HG03354 (cell line): ENCODE results near the gene SH2D7.

Source experiments
- ATAC-seq: cut with Tn5 transposase; IDR thresholded peaks from one replicate; pipeline ENCODE4 v1.9.1; 2021; ENCODE audit warnings: mild to moderate bottlenecking; ENCODE audit not compliant: unreplicated experiment, poor library complexity, severe bottlenecking

Gene SH2D7

GRCh38 chr15:78092261-78093041 is at the start of gene SH2D7:
Gene SH2D7, plus strand, starts transcription at chr15:78092561. Its CDS starts 24 bp downstream, at chr15:78092585.
- ATAC-seq, result no peak

DNA sequence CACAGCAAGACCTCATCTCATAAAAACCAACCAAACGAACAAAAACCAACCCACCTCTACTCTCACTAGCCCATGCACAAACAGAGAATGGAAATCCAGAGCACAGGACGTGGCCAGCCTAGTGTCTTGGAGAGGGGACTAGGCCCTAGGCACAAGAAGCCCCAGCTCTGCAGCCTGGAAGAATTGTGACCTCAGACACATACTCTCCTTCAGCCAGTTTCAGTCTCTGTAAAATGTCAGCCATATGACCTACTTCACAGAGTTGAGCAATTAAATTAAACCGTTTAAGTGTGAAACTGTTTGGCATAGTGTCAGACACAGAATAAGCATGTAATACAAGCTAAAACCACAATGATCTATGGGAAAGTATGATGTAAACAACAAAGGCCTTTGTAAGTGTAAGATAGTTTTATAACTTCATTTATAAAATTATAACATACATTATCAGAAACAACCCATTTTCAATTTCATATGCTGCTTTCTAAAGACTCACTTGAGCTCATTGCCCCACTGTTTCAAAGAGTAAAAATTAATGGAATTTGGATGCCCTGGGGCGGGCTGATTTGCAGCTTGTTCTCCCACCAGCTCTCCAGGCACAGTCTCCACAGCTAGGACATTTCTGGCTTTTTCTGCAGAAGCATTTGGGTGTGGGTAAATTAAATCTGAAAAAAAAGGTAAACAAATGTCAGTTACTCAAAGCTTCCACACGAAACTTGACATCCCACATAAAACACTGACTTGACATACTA is 47.8 kb upstream of the SH2D7 start:
- ATAC-seq, result no peak

GRCh38 chr15:78045189-78045588 is 47.2 kb upstream of the SH2D7 start:
- no peak for ATAC-seq

GRCh38 chr15:78046796-78047341 is 45.5 kb upstream of the SH2D7 start:
- ATAC-seq, result no peak

DNA sequence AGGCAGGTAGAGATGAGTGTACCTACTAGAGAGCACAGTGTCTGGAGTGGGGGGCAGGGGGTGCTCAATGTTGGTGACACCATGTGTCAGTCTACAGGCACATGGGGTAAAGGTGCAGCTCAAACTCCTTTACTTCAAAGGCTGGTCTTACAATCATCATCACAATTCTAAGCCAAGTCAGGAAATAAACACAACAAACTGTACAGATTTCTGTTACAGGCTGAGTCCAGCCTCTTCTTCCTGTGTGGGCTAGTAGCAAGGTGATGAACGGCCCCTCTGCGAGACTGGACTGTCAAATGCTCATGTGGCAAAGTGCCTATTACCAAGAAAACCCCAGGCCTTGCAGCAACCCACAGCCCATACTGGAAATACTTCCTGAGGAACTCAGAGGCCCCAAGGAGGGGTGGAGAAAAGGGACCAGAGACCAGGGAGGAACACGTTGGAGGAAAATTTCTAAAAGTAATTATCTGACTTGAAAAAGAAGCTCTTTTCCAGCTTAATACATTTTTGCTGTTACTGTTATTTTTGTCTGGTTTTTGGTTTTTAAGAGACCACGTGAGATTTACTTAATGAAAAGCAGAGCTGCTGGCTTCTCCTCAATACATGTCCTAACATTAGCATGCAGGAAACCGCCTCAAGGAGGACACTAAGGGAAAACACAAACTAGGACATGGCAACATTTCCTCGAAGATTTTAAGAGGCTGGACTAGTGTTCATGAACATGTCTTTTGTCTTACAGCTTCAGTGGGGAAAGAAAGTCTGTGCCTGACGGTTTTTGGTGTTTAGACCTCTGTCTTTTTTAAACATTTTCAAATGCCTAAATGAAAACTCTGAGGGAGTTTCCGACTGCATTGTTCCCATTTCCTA is 44.4 kb upstream of the SH2D7 start:
- ATAC-seq, result no peak

DNA sequence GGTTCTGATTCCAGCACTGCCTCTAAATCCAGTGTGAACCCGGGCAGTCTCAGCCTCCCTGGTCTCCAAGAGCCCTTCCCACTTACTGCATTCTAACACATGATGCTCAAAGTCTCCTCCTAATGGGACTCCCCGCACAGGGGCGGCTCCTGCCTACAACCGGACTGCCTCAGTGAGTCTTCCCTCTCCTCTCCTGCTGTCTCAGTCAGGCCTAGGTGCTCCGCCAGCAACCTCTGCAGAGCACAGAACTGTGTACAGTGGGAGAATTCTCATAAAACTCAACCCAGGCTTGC is 43.8 kb upstream of the SH2D7 start:
- no peak for ATAC-seq

DNA sequence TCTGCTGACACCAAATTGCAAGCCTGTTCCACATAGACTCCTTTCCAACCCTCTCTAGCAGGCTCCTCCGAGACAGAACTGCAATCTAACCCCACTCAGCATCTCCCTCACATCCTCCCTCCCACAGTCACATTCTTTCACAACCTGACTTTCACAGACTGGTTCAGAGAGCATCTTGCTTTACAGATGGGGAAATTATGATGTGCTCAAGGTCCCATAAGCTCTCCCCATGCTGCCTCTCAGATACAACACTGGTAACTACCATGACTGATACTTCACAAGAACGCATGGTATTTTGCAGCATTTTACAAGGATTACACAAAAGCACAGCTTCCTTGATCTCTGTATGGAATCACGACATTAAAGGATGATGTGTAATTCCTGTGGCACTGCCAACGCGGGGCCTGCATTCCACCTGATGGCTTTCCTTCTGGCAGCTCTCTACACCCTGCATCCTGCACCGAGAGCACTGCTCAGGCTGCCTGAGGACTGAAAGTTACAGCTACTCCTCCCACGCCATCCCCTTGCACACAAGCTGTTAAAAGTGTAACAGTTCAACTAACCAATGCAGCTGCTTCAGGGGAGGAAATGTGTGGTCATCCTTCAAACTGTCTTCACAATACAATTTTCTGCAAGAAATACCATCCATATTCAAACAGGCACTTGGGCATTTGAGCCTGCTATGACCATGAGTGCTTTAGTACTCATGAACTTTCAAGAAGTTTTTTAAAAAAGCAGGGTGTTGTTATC is 42.5 kb upstream of the SH2D7 start:
- peak; percentile 77 for ATAC-seq

DNA sequence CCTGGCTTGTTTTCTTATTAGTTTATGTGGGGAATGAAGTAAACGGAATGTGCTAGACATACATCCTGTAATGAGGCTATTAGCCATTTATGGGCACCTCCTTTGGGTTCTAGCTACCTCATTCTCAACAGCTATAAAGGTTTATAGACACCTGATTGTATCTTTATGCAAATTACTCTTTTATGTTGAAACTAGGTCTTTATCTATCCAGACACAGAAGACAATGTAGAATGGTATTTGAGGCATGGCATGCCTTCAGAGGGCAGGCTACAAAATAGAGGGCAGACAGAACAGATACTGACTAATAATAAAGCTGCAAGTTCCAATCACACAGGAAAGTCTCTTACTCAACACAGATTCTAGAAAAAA is 41.9 kb upstream of the SH2D7 start:
- peak; percentile 39 for ATAC-seq

DNA sequence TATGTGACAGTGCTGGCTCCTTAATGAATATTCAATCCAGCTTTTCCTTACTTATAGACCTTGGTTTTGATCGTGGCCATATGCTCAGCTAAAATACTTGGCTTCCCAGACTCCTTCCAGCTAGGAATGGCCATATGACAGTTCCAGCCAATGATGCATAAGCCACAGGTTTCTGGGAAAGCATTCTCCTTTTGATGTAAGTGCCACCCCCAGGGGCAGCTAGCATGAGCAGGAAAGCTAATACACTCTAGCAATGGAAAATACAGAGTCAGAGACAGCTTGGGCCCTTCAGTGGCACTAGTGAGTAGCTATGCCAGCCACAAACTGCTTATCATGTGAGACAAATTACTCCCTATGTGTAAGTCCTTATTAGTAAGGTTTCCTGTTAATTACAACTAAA is 41.5 kb upstream of the SH2D7 start:
- ATAC-seq, result no peak

DNA sequence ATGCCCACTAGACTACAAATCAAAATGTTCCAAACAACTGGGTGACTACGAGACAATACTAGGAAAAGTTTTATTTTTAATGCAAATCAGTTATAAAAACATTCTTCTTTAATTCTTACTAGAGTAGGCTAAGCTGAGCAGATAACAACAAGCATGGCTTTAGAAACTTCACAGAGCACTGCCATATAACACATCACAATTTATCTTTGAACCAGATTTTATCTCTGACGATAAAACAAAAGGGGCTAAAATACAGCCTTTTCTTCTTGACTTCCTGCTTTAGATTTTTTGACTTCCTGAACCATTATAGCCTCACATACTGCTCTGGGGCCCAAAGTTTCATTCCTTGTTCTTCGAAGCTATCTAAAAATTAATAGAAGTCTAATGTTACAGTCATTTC is 40.8 kb upstream of the SH2D7 start:
- no peak for ATAC-seq

DNA sequence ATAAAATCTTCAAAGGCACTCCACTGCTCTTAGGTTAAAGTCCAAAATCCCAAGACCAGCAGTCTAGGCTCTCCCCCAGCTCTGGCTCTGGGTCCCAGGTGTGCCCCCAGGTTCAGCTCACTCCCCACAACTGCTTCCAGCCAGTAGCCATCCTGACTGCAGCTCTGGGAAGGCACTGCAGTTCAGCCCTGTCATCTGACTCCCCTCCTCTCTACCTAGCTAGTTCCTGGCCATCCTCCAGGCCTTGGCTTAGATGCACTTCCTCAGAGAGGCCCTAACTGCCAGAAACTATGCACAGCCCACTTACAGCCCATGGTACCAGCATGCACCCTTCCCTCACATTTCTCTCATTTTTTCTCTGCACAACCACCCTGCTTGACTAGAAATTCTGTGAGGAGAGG is 40.4 kb upstream of the SH2D7 start:
- no peak for ATAC-seq

DNA sequence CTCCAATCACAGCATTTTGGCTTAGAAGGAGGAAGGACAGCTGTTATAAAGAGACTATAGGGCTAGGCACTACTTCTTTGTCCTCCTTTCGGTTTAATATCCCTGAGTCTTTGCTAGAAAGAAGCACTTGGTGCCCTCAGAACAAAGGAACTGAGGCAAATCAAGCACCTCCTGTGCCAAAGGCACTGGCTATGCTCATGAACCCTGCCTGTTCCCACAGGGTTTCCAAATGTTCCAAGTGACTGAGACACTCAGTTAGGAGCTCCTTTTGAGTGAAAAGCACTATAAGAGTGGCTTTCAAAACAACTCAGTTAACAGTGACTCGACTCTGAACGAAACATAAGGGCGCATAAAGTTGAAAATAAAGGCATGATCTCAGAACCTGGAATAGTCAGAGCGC is 39.8 kb upstream of the SH2D7 start:
- ATAC-seq, result no peak

- no peak for ATAC-seq
These were observed 37.8 kb upstream of the SH2D7 start for GRCh38 chr15:78054518-78054917.

- no peak for ATAC-seq
These were observed 37.4 kb upstream of the SH2D7 start for GRCh38 chr15:78054966-78055365.

- peak; percentile 28 for ATAC-seq
These were observed 36.2 kb upstream of the SH2D7 start for GRCh38 chr15:78055919-78056713.

GRCh38 chr15:78056714-78057269 is 35.6 kb upstream of the SH2D7 start:
- ATAC-seq, result peak; percentile 53

GRCh38 chr15:78057803-78058202 is 34.6 kb upstream of the SH2D7 start:
- no peak for ATAC-seq

GRCh38 chr15:78058401-78058935 is 33.9 kb upstream of the SH2D7 start:
- no peak for ATAC-seq
